Sigmoid colon (tissue), 7 donors: ENCODE results near the gene JMJD7. TPM values are rescaled to one million over a fixed set of nuclear protein-coding genes. Genes with fewer than 3 reads are reported as not detected.

Source experiments
- DNase-seq: peaks from one replicate; pipeline ENCODE4 v3.0.0-alpha.2; 2019
- H3K27ac ChIP-seq, 4 donors: fragments of 200-600 bp; sonication (generic); one replicate each; pipeline ENCODE4 v1.5.1; 2016 to 2019; ENCODE audit warnings: mild to moderate bottlenecking in 1 of 4
- H3K27me3 ChIP-seq, 3 donors: fragments of 200-600 bp; sonication (generic); one replicate each; pipeline ENCODE4 v1.5.1; 2019; ENCODE audit warnings: mild to moderate bottlenecking in 1 of 3
- H3K36me3 ChIP-seq, 4 donors: fragments of 200-600 bp; sonication (generic); one replicate each; pipeline ENCODE4 v1.5.1; 2016 to 2019
- H3K4me1 ChIP-seq, 4 donors: fragments of 200-600 bp; sonication (generic); one replicate each; pipeline ENCODE4 v1.5.1; 2017 to 2019
- H3K4me3 ChIP-seq, 4 donors: fragments of 200-600 bp; sonication (generic); one replicate each; pipeline ENCODE4 v1.5.1; 2017 to 2019; ENCODE audit warnings: mild to moderate bottlenecking in 2 of 4, moderate library complexity in 1 of 4
- H3K9me3 ChIP-seq, 4 donors: fragments of 200-600 bp in 3 of 4; sonication (generic) in 3 of 4; one replicate each; pipeline versions ENCODE4 v1.5.1 to v1.6.1; 2013 to 2019
- EP300 ChIP-seq, 4 donors: sonication (generic); formaldehyde crosslinking; IDR thresholded peaks; one replicate each; pipeline ENCODE4 v1.6.1; 2017; ENCODE audit warnings: antibody characterized with exemption in 4 of 4
- POLR2A ChIP-seq, 2 donors: fragments of 450-650 bp; IDR thresholded peaks; one replicate each; pipeline ENCODE4 v1.6.1; 2016; ENCODE audit warnings: antibody characterized with exemption in 2 of 2, mild to moderate bottlenecking in 2 of 2, moderate library complexity in 2 of 2
- POLR2AphosphoS5 ChIP-seq, 4 donors: sonication (generic); formaldehyde crosslinking; IDR thresholded peaks; one replicate each; pipeline ENCODE4 v1.6.1; 2017; ENCODE audit warnings: antibody characterized with exemption in 4 of 4
- WGBS, 2 donors: extraction: QIAGEN DNeasy Blood & Tissue Kit; methylation state at CpG; one replicate each; pipeline ENCODE4 v1.1.7; 2013; 5-methylcytosine and 5-hydroxymethylcytosine counted together
- intact Hi-C: fragments of 100-400 bp; cut with DNase I; formaldehyde crosslinking; loops from one replicate; pipeline ENCODE4 v1.15.1; 2023
- polyA plus RNA-seq, 3 donors: library from polyadenylated mRNA; stranded (reverse); fragments of 200-250 nt; gene quantifications; one replicate each; pipeline ENCODE4 v1.2.3, GENCODE V29; 2013
- total RNA-seq, 4 donors: library from RNA; depleted of rRNA; stranded (reverse); fragments of >200 nt; gene quantifications; one replicate each; pipeline ENCODE4 v1.1.0, GENCODE V29; 2016
- TF ChIP-seq, protein P1 (sequence below), 4 experiments: fragments of 450-650 bp in 3 of 4; fragments of 200-600 bp in 1 of 4; IDR thresholded peaks; one replicate each; pipeline ENCODE4 v1.5.1; 2016 to 2019; ENCODE audit warnings: antibody characterized with exemption in 4 of 4, mild to moderate bottlenecking in 3 of 4, moderate library complexity in 2 of 4
- donor health status: healthy with polysubstance abuse.
- donor health status: Bipolar disorder and iron deficiency.
- donor health status: healthy.

JMJD7 gene
- total and polyA plus RNA-seq, 7 donors, result 9.5 to 14.0 (median 10.7) TPM

DNA sequence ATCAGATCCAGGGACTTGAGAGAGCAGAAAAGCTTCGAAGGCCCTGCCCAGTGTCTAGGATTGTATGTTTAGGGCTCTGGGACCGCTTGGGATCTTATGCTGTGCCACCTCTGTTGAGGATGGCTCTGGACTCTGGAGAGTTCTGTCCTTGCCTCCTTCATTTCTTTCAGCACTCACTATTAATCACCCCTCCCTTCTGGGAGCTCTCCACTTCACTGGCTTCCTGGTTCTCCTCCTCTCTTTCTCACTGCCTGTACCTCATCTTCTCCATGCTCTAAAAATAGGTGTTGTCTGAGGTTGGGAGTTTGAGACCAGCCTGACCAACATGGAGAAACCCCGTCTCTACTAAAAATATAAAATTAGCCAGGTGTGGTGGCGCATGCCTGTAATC, 36.4 kb upstream of the JMJD7 start:
- Histone ChIP-seq H3K27me3 (no peaks in the 10 kb centered on the region), H3K9me3 (no peaks in the 10 kb centered on the region), H3K4me3 (no peak overlapping the region), H3K27ac (peak overlapping the region in 3 of 4 donors; percentile 13 to 67 (median 19)), H3K4me1 (peaks cover 0 to 51% (median 45%) of the 10 kb centered on the region in 4 donors), H3K36me3 (no peaks in the 10 kb centered on the region)
- intact Hi-C loops, result no loop called here
- no peak for DNase-seq
- 87 to 94% methylated on average over 4 of the region's 4 CpGs for WGBS, 2 donors
- TF ChIP-seq POLR2A (IDR thresholded peaks at IDR 0.05) (no peak), EP300 (IDR thresholded peaks at IDR 0.05) (no peak), POLR2AphosphoS5 (IDR thresholded peaks at IDR 0.05) (no peak)
- TF ChIP-seq, protein P1, sequence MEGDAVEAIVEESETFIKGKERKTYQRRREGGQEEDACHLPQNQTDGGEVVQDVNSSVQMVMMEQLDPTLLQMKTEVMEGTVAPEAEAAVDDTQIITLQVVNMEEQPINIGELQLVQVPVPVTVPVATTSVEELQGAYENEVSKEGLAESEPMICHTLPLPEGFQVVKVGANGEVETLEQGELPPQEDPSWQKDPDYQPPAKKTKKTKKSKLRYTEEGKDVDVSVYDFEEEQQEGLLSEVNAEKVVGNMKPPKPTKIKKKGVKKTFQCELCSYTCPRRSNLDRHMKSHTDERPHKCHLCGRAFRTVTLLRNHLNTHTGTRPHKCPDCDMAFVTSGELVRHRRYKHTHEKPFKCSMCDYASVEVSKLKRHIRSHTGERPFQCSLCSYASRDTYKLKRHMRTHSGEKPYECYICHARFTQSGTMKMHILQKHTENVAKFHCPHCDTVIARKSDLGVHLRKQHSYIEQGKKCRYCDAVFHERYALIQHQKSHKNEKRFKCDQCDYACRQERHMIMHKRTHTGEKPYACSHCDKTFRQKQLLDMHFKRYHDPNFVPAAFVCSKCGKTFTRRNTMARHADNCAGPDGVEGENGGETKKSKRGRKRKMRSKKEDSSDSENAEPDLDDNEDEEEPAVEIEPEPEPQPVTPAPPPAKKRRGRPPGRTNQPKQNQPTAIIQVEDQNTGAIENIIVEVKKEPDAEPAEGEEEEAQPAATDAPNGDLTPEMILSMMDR (IDR thresholded peaks at IDR 0.05), result no peak

DNA sequence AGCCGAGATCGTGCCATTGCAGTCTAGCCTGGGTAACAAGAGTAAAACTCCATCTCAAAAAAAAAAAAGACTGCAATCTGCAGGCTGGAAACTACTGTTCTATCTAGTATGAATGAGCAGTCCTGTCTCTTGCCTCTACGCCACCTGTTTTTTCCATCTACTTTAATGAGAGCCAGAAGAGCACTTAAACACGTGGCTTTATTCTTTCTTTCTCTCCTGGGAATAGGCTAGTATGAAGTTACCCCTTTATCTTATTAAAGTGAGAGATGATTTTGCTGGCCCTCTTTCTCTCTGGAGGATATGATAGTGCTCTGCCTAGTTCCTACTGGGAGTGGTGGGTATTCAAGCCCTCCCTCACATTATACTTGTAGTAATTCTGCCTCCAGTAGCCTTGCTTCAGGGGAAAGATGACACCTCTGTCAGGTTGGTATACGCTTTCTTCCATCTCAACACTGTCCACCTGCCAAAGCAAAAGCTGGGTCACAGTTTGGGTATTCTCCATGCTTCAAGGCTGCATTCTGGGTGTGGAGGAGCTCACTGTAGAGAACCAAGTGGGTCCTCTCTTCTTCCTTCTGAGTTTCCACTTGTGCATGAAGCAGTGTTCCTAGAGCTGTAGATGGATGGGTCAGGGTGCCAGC, 35.8 kb upstream of the JMJD7 start:
- no peaks in the 10 kb centered on the region for H3K9me3 ChIP-seq
- no peaks in the 10 kb centered on the region for H3K36me3 ChIP-seq
- H3K4me1 ChIP-seq, result peaks cover 0 to 54% (median 49%) of the 10 kb centered on the region in 4 donors
- no peaks in the 10 kb centered on the region for H3K27me3 ChIP-seq
- H3K27ac ChIP-seq, result peak overlapping the region in 1 of 4 donors; percentile 67
- no peak overlapping the region for H3K4me3 ChIP-seq
- TF ChIP-seq POLR2A (IDR thresholded peaks at IDR 0.05), result no peak
- TF ChIP-seq, protein P1 (IDR thresholded peaks at IDR 0.05), result no peak
- no peak for TF ChIP-seq EP300 (IDR thresholded peaks at IDR 0.05)
- no peak for TF ChIP-seq POLR2AphosphoS5 (IDR thresholded peaks at IDR 0.05)
- WGBS, 2 donors, result 80 to 93% methylated on average over 5 of the region's 5 CpGs
- DNase-seq, result no peak
- intact Hi-C loops, result no loop called here

GRCh38 chr15:41794081-41794480, 33.8 kb upstream of the JMJD7 start:
- Histone ChIP-seq H3K4me3 (no peak overlapping the region), H3K9me3 (no peaks in the 10 kb centered on the region), H3K27ac (peak overlapping the region in 1 of 4 donors; percentile 17), H3K27me3 (no peaks in the 10 kb centered on the region), H3K36me3 (no peaks in the 10 kb centered on the region), H3K4me1 (peaks cover 0 to 44% (median 40%) of the 10 kb centered on the region in 4 donors)
- 90% methylated on average over 4 of the region's 4 CpGs for WGBS, 2 donors
- no peak for TF ChIP-seq POLR2A (IDR thresholded peaks at IDR 0.05)
- TF ChIP-seq POLR2AphosphoS5 (IDR thresholded peaks at IDR 0.05), result no peak
- TF ChIP-seq EP300 (IDR thresholded peaks at IDR 0.05), result no peak
- TF ChIP-seq, protein P1 (IDR thresholded peaks at IDR 0.05), result no peak
- intact Hi-C loops, result no loop called here
- no peak for DNase-seq

- intact Hi-C loops, result no loop called here
- peak overlapping the region in 2 of 4 donors; percentile 15 to 65 for H3K27ac ChIP-seq
- DNase-seq, result no peak
- H3K9me3 ChIP-seq, result no peaks in the 10 kb centered on the region
- H3K27me3 ChIP-seq, result no peaks in the 10 kb centered on the region
- WGBS, 2 donors, result 70 to 83% methylated on average over 10 of the region's 10 CpGs
- H3K36me3 ChIP-seq, result peaks cover 0 to 17% (median 10%) of the 10 kb centered on the region in 4 donors
- H3K4me3 ChIP-seq, result no peak overlapping the region
- TF ChIP-seq EP300 (IDR thresholded peaks at IDR 0.05) (no peak), POLR2A (IDR thresholded peaks at IDR 0.05) (no peak), POLR2AphosphoS5 (IDR thresholded peaks at IDR 0.05) (no peak)
- TF ChIP-seq, protein P1 (IDR thresholded peaks at IDR 0.05), result no peak
- H3K4me1 ChIP-seq, result peaks cover 0 to 24% (median 19%) of the 10 kb centered on the region in 4 donors
These were observed 31.7 kb upstream of the JMJD7 start for GRCh38 chr15:41795996-41796856.
